Measurements from ENCODE around the gene DMD.

The DMD gene

DNA sequence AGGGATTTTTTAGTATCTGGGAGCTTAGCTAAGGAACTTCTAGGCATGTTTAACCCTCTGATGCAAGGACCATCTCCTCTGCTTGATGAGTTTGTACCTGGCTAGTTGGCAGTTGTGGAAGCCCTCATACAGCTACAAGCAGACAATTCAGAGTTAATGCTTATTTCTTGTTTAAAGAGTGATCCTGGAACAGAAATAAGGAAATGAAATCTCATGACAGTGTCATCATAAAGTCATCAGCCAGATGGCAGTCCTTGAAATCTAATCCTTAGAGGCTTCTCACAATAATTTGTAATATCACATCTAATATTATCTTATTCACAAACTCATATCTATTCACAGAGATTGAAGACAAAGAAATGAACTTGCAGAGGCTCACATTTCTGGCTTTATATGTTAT lies 1557.9 kb downstream of the DMD start:
- no peak for DNase-seq (ENCODE audit: low read depth in 2 of 2)
- no peak overlapping the region for H3K4me3 ChIP-seq (replicated peaks in 1 of 2; ENCODE audit: low read depth in 2 of 2, low read length in 2 of 2)
- TF ChIP-seq, protein P1, sequence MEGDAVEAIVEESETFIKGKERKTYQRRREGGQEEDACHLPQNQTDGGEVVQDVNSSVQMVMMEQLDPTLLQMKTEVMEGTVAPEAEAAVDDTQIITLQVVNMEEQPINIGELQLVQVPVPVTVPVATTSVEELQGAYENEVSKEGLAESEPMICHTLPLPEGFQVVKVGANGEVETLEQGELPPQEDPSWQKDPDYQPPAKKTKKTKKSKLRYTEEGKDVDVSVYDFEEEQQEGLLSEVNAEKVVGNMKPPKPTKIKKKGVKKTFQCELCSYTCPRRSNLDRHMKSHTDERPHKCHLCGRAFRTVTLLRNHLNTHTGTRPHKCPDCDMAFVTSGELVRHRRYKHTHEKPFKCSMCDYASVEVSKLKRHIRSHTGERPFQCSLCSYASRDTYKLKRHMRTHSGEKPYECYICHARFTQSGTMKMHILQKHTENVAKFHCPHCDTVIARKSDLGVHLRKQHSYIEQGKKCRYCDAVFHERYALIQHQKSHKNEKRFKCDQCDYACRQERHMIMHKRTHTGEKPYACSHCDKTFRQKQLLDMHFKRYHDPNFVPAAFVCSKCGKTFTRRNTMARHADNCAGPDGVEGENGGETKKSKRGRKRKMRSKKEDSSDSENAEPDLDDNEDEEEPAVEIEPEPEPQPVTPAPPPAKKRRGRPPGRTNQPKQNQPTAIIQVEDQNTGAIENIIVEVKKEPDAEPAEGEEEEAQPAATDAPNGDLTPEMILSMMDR (IDR thresholded peaks at IDR 0.05; ENCODE audit: low read depth, low read length) = no peak

DNA sequence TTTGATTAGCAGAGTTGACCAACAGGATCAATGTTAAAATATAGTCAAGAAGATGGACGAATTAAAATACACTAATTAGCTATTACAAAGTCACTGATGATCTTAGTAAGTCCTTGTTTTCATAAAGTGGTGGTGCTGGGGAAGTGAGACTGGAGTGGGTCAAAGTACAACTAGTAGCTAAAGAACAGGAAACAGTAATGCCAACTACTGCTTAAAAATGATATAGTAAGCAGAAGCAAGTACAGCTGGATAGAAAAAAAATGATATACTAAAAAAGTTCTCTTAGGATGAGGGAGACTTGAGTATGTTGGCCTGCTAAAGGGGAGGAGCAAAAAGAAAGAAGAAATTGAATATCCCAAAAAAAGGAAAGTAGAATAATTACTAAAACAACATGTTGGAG lies 1558.7 kb downstream of the DMD start:
- TF ChIP-seq, protein P1 (IDR thresholded peaks at IDR 0.05; ENCODE audit: low read depth, low read length) = no peak
- no peak for DNase-seq (ENCODE audit: low read depth in 2 of 2)
- no peak overlapping the region for H3K4me3 ChIP-seq (replicated peaks in 1 of 2; ENCODE audit: low read depth in 2 of 2, low read length in 2 of 2)

DNA sequence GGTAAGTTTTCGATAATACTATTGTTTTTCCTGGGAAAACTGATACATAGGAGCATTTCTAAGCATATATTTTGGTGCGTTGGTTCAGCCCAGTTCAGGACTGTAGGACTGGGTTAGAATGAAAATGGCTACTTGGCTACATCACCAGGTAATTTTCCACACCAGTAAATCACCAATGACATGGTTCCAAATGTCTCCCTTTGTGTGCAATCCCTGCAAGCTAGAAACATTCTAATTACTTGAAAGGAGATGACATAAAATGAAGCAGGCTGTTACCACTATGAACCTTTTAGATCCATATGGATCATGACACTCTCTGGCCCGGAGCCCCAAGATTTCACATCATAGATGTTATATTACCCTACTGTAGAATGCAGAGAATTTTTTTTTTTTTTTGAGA lies 1562.1 kb downstream of the DMD start:
- no peak for DNase-seq (ENCODE audit: low read depth in 2 of 2)
- H3K4me3 ChIP-seq (replicated peaks in 1 of 2; ENCODE audit: low read depth in 2 of 2, low read length in 2 of 2) = no peak overlapping the region
- TF ChIP-seq, protein P1 (IDR thresholded peaks at IDR 0.05; ENCODE audit: low read depth, low read length) = no peak

- no peak overlapping the region for H3K4me3 ChIP-seq (replicated peaks in 1 of 2; ENCODE audit: low read depth in 2 of 2, low read length in 2 of 2)
- TF ChIP-seq, protein P1 (IDR thresholded peaks at IDR 0.05; ENCODE audit: low read depth, low read length) = no peak
- DNase-seq (ENCODE audit: low read depth in 2 of 2) = no peak
Measured at GRCh38 chrX:31633349-31633748, 1578.0 kb downstream of the DMD start.

GRCh38 chrX:31629195-31629594 lies 1582.2 kb downstream of the DMD start:
- TF ChIP-seq, protein P1 (IDR thresholded peaks at IDR 0.05; ENCODE audit: low read depth, low read length) = no peak
- no peak for DNase-seq (ENCODE audit: low read depth in 2 of 2)
- no peak overlapping the region for H3K4me3 ChIP-seq (replicated peaks in 1 of 2; ENCODE audit: low read depth in 2 of 2, low read length in 2 of 2)

DNA sequence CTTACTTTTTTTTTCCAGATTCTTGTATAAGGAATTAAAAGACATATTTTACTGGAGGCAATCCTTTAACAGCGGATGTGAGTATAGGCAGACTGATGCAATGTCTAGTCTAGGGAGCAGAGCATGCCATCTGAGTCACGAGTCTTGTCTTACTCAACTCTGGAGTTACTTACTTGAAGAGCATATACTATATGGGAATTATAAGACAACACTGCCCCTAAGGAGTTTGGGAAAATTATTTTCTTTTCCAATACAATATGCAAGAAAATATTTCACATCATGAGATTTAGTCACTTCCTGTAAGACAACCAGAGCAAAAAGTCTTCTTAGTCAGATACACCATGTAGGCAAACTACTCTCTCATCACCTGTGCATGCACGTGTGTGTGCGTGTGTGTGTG lies 1602.2 kb downstream of the DMD start:
- TF ChIP-seq, protein P1 (IDR thresholded peaks at IDR 0.05; ENCODE audit: low read depth, low read length) = no peak
- DNase-seq (ENCODE audit: low read depth in 2 of 2) = peak; percentile 88 to 95
- no peak overlapping the region for H3K4me3 ChIP-seq (replicated peaks in 1 of 2; ENCODE audit: low read depth in 2 of 2, low read length in 2 of 2)

GRCh38 chrX:31608638-31609037 lies 1602.7 kb downstream of the DMD start:
- no peak overlapping the region for H3K4me3 ChIP-seq (replicated peaks in 1 of 2; ENCODE audit: low read depth in 2 of 2, low read length in 2 of 2)

More at GRCh38 chrX:31608638-31609037, 1602.7 kb downstream of the DMD start:
- TF ChIP-seq, protein P1 (IDR thresholded peaks at IDR 0.05; ENCODE audit: low read depth, low read length) = no peak
- peak in 1 of 2 donors; percentile 27 for DNase-seq (ENCODE audit: low read depth in 2 of 2)
